ENCODE data around the gene RASSF1. TPM values are rescaled to one million over a fixed set of nuclear protein-coding genes. Genes with fewer than 3 reads are reported as not detected.

RASSF1 gene
- total and polyA plus RNA-seq, 2 of the 4 experiments (the other 2 are of a cell fraction), result 17.4 to 53.4 TPM

- DNase-seq (no peak), ATAC-seq (ENCODE audit: low read depth) (no peak)
- H2BK5ac ChIP-seq (ENCODE audit: low read depth, low read length, poor library complexity, severe bottlenecking), result no peak overlapping the region
- no peak overlapping the region for H2BK20ac ChIP-seq (ENCODE audit: low read depth, low read length)
- TF ChIP-seq CHD1 (IDR thresholded peaks at IDR 0.05; ENCODE audit: low read depth, low read length), result no peak
- no peak for TF ChIP-seq USF2 (IDR thresholded peaks at IDR 0.05; ENCODE audit: low read depth, low read length)
- no peak for TF ChIP-seq BHLHE40 (IDR thresholded peaks at IDR 0.05; ENCODE audit: low read depth, low read length)
- no peak for TF ChIP-seq ELK1 (IDR thresholded peaks at IDR 0.05; ENCODE audit: borderline replicate concordance, low read depth, low read length)
- TF ChIP-seq FOS (IDR thresholded peaks at IDR 0.05; ENCODE audit: low read depth, low read length), result no peak
- TF ChIP-seq RFX5 (IDR thresholded peaks at IDR 0.05; ENCODE audit: low read depth, low read length), result no peak
- no peak for TF ChIP-seq POLR2A (IDR thresholded peaks at IDR 0.05; ENCODE audit: low read depth, low read length)
- BruUV-seq (replicated peaks), result no TSS peak
- H3K56ac ChIP-seq (ENCODE audit: extremely low read depth, insufficient read depth, low read length), result no peak overlapping the region
- dilution Hi-C loops (cut with HindIII; ENCODE audit: low sequenced_read_pairs, unreplicated experiment) (no loop called here), intact Hi-C loops (cut with micrococcal nuclease) (no loop called here), in situ Hi-C loops (cut with MboI; ENCODE audit: low sequenced_read_pairs) (no loop called here)
- POLR2A ChIA-PET (ENCODE audit: unreplicated experiment), result no interaction called here
- no peak overlapping the region for H4K5ac ChIP-seq (ENCODE audit: low read depth, low read length)
- no peak overlapping the region for H4K91ac ChIP-seq (ENCODE audit: insufficient read depth, low read depth, low read length)
- no peak overlapping the region for H2BK15ac ChIP-seq (ENCODE audit: low read depth, low read length)
- H2BK120ac ChIP-seq (ENCODE audit: low read depth, low read length), result no peak overlapping the region
- no peaks in the 10 kb centered on the region for H3K9me3 ChIP-seq (ENCODE audit: control insufficient read depth, insufficient read depth, low read length)
- H3K9ac ChIP-seq (ENCODE audit: low read depth, low read length), result no peak overlapping the region
- no peaks in the 10 kb centered on the region for H3K36me3 ChIP-seq (ENCODE audit: control insufficient read depth, insufficient read depth, low read length)
- H2AK5ac ChIP-seq (ENCODE audit: low read depth, low read length), result no peak overlapping the region
- 0 out of 2 replicates have a peak, but pooled peaks cover 3% of the 10 kb centered on the region for H3K9me1 ChIP-seq (ENCODE audit: insufficient read depth, low read length)
- peaks cover 3% of the 10 kb centered on the region; the same call in 1 of the 2 replicates for H3K4me1 ChIP-seq (ENCODE audit: control insufficient read depth, insufficient read depth, low read length)
- no peak overlapping the region for H3K4me2 ChIP-seq (ENCODE audit: low read depth, low read length)
- no peak overlapping the region for H4K8ac ChIP-seq (ENCODE audit: low read depth in 2 of 2, low read length in 2 of 2)
- no peak overlapping the region for H3K27ac ChIP-seq (ENCODE audit: insufficient read depth, low read length)
- H3K27me3 ChIP-seq (ENCODE audit: control insufficient read depth, insufficient read depth, low read length), result peaks cover 62% of the 10 kb centered on the region
- H4K20me1 ChIP-seq (ENCODE audit: insufficient read depth, low read length), result no peaks in the 10 kb centered on the region
- H3K18ac ChIP-seq (ENCODE audit: low read depth, low read length), result no peak overlapping the region
- no peak overlapping the region for H2AFZ ChIP-seq (replicated peaks; ENCODE audit: low read length, poor library complexity)
- CTCF ChIA-PET, result no interaction called here
- no peak overlapping the region for H2AK9ac ChIP-seq (replicated peaks; ENCODE audit: low read depth, low read length, poor library complexity)
- H3K4ac ChIP-seq (ENCODE audit: low read depth, low read length), result no peak overlapping the region
- no peak overlapping the region for H3K23ac ChIP-seq (ENCODE audit: low read depth, low read length)
- WGBS, 2 experiments (ENCODE audit: extremely low coverage in 2 of 2, insufficient read length in 1 of 2), result 74% methylated on average over 4 of the region's 9 CpGs; no CpG with 5 or more reads in 1 of the 2 experiments
- no peak overlapping the region for H3K4me3 ChIP-seq (ENCODE audit: insufficient read depth, low read depth, low read length)
- no peaks in the 10 kb centered on the region for H3K79me1 ChIP-seq (ENCODE audit: low read depth in 1 of 2, low read length in 2 of 2)
- no peak overlapping the region for H3K14ac ChIP-seq (replicated peaks; ENCODE audit: low read depth, low read length)
Observed at GRCh38 chr3:50369012-50369670, 28.5 kb upstream of the RASSF1 start.

Measured in IMR-90 (cell line).